ENCODE measurements around the gene NFYB.

- TF ChIP-seq CTCF (IDR thresholded peaks at IDR 0.05; ENCODE audit: extremely low read depth in 1 of 2, insufficient read depth in 1 of 2, low read depth in 1 of 2, low read length in 2 of 2) (no peak), POLR2A (IDR thresholded peaks at IDR 0.05; ENCODE audit: low read depth, low read length) (no peak), MAX (IDR thresholded peaks at IDR 0.05; ENCODE audit: insufficient read depth, insufficient read length) (no peak), POLR2AphosphoS5 (IDR thresholded peaks at IDR 0.05; ENCODE audit: insufficient read depth, low read depth, low read length) (no peak), EZH2 (IDR thresholded peaks at IDR 0.05; ENCODE audit: borderline replicate concordance, low read depth, low read length, severe bottlenecking) (no peak), JUN (IDR thresholded peaks at IDR 0.05; ENCODE audit: borderline replicate concordance, insufficient read depth, insufficient read length, low read depth) (no peak), MYC (IDR thresholded peaks at IDR 0.05; ENCODE audit: low read depth, low read length) (no peak), FOS (IDR thresholded peaks at IDR 0.05; ENCODE audit: borderline replicate concordance, insufficient read depth, low read length) (no peak)
These were observed 37.8 kb upstream of the NFYB start for GRCh38 chr12:104175726-104176247.

All from endothelial cell of umbilical vein (primary cell).